HepG2 (cell line): ENCODE results near the gene SEPTIN2. TPM values are rescaled to one million over a fixed set of nuclear protein-coding genes. Genes with fewer than 3 reads are reported as not detected.

Source experiments
- CENPX ChIP-seq: sonication (generic); formaldehyde crosslinking; IDR thresholded peaks from 2 replicates; pipeline ENCODE4 v1.9.0; 2021; ENCODE audit warnings: mild to moderate bottlenecking, missing genetic modification reagents, moderate library complexity
- ETV6 ChIP-seq: sonication (generic); formaldehyde crosslinking; conservative IDR thresholded peaks from 2 replicates; pipeline ENCODE4 v1.4.0; 2020; ENCODE audit warnings: missing genetic modification reagents
- HOXA9 ChIP-seq: sonication (generic); formaldehyde crosslinking; IDR thresholded peaks from 2 replicates; pipeline ENCODE4 v1.8.1; 2022; ENCODE audit warnings: missing genetic modification reagents, mild to moderate bottlenecking, moderate library complexity, borderline replicate concordance
- ISL2 ChIP-seq: sonication (generic); formaldehyde crosslinking; IDR thresholded peaks from 2 replicates; pipeline ENCODE4 v1.5.0; 2020; ENCODE audit warnings: missing genetic modification reagents
- MED13 ChIP-seq: sonication (generic); formaldehyde crosslinking; IDR thresholded peaks from 2 replicates; pipeline ENCODE4 v1.5.0; 2020; ENCODE audit warnings: missing genetic modification reagents
- MTA3 ChIP-seq: sonication (generic); formaldehyde crosslinking; IDR thresholded peaks from 2 replicates; pipeline ENCODE4 v1.4.0; 2020; ENCODE audit warnings: missing genetic modification reagents
- NFE2L2 ChIP-seq: fragments of 150-350 bp; IDR thresholded peaks from 2 replicates; pipeline ENCODE4 v1.6.1; 2014; ENCODE audit warnings: low read length
- PCBP1 ChIP-seq: fragments of 200-400 bp; formaldehyde crosslinking; IDR thresholded peaks from 2 replicates; pipeline ENCODE4 v1.6.1; 2017; ENCODE audit warnings: mild to moderate bottlenecking, low read depth, low read length, borderline replicate concordance
- RAD21 ChIP-seq: fragments of 450-650 bp; formaldehyde crosslinking; IDR thresholded peaks from 2 replicates; pipeline ENCODE4 v1.5.0; 2020; ENCODE audit warnings: mild to moderate bottlenecking
- RXRA ChIP-seq: sonication (generic); formaldehyde crosslinking; IDR thresholded peaks from 2 replicates; pipeline ENCODE4 v1.5.1; 2020; ENCODE audit warnings: missing genetic modification reagents
- TEAD2 ChIP-seq: sonication (generic); formaldehyde crosslinking; IDR thresholded peaks from 2 replicates; pipeline ENCODE4 v1.9.0; 2021; ENCODE audit warnings: missing genetic modification reagents
- ZMYM4 ChIP-seq: sonication (generic); formaldehyde crosslinking; IDR thresholded peaks from 2 replicates; pipeline ENCODE4 v1.8.1; 2023; ENCODE audit warnings: mild to moderate bottlenecking, missing genetic modification reagents
- ZNF224 ChIP-seq: sonication (generic); formaldehyde crosslinking; IDR thresholded peaks from 2 replicates; pipeline ENCODE4 v1.5.0; 2020; ENCODE audit warnings: mild to moderate bottlenecking, missing genetic modification reagents
- ZNF30 ChIP-seq: sonication (generic); formaldehyde crosslinking; IDR thresholded peaks from 2 replicates; pipeline ENCODE4 v1.5.0; 2020; ENCODE audit warnings: mild to moderate bottlenecking, missing genetic modification reagents
- ZNF333 ChIP-seq: sonication (generic); formaldehyde crosslinking; IDR thresholded peaks from 2 replicates; pipeline ENCODE4 v1.4.0; 2020; ENCODE audit warnings: mild to moderate bottlenecking, missing genetic modification reagents, borderline replicate concordance
- ZNF337 ChIP-seq: sonication (generic); formaldehyde crosslinking; IDR thresholded peaks from 2 replicates; pipeline ENCODE4 v1.5.1; 2020; ENCODE audit warnings: missing genetic modification reagents, low read depth, mild to moderate bottlenecking, borderline replicate concordance
- ZNF549 ChIP-seq: sonication (generic); formaldehyde crosslinking; IDR thresholded peaks from 2 replicates; pipeline ENCODE4 v1.5.0; 2020; ENCODE audit warnings: missing genetic modification reagents
- ZNF550 ChIP-seq: sonication (generic); formaldehyde crosslinking; IDR thresholded peaks from 2 replicates; pipeline ENCODE4 v1.4.0; 2020; ENCODE audit warnings: mild to moderate bottlenecking, missing genetic modification reagents, borderline replicate concordance
- ZNF773 ChIP-seq: sonication (generic); formaldehyde crosslinking; IDR thresholded peaks from 2 replicates; pipeline ENCODE4 v1.4.0; 2020; ENCODE audit warnings: missing genetic modification reagents, borderline replicate concordance
- ZNF839 ChIP-seq: sonication (generic); formaldehyde crosslinking; IDR thresholded peaks from 2 replicates; pipeline ENCODE4 v1.4.0; 2020; ENCODE audit warnings: missing genetic modification reagents, mild to moderate bottlenecking, borderline replicate concordance
- polyA plus RNA-seq, 8 experiments: library from polyadenylated mRNA; depleted of rRNA in 3 of 8; stranded (reverse) in 7 of 8; unstranded in 1 of 8; fragments of >200 nt; fragmentation: Illumina TruSeq in 4 of 8; extraction: Trizol in 4 of 8; gene quantifications; 2 replicates each; pipeline versions ENCODE4 v1.2.1 to v1.2.3, GENCODE V29; 2011 to 2016; ENCODE audit warnings: low read depth in 4 of 8, missing spikeins in 1 of 8, mixed read lengths in 1 of 8; ENCODE audit not compliant: insufficient read depth in 1 of 8
- total RNA-seq, 5 experiments: library from RNA; depleted of rRNA; stranded (reverse); fragments of >200 nt; fragmentation: Illumina TruSeq; extraction: Trizol; gene quantifications; 2 replicates each; pipeline ENCODE4 v1.2.3, GENCODE V29; 2016; ENCODE audit warnings: low read depth in 1 of 5
- TF ChIP-seq, protein P1 (sequence below): sonication (generic); formaldehyde crosslinking; IDR thresholded peaks from 2 replicates; pipeline ENCODE4 v1.4.0; 2020; ENCODE audit warnings: missing genetic modification reagents, borderline replicate concordance
- TF ChIP-seq, protein P2 (sequence below): sonication (generic); formaldehyde crosslinking; IDR thresholded peaks from 2 replicates; pipeline ENCODE4 v1.5.0; 2020; ENCODE audit warnings: missing genetic modification reagents, mild to moderate bottlenecking, borderline replicate concordance
- TF ChIP-seq, protein P3 (sequence below): sonication (generic); formaldehyde crosslinking; IDR thresholded peaks from 2 replicates; pipeline ENCODE4 v1.4.0; 2020; ENCODE audit warnings: missing genetic modification reagents, mild to moderate bottlenecking, borderline replicate concordance

The SEPTIN2 gene
- total and polyA plus RNA-seq, 2 of the 13 experiments (the other 11 are each of a cell fraction or from before 2014, with no cell fraction given) = 493 to 733 TPM

DNA sequence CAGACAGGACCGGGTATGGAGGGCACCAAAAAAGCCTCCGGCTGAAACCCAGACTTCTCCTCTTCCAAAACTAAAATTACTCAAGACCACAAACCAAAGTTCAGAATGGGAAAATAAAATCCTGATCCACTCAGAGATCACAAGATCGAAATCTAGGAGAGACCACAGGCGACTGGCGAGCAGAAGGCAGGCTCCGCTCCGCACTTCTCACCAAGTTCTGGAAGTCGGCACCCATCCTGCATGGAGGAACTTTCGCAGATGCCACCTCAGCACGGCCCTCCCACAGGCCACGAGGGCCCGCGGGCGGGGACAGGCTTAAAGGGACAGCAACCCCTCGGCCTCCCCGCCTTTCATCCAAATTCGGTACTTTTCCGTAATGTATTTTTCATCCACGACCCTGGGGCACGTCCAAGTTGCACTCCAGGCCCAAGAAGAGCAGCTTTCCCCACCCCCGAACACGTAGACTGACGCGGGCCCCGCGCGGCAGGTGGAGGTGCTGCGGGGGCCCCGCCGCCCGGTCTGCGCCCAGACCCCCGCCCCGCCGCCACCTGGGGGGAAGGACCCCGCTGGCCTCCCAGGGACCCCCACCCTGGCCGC is 43.9 kb upstream of the SEPTIN2 start (continued):
- TF ChIP-seq, protein P1, sequence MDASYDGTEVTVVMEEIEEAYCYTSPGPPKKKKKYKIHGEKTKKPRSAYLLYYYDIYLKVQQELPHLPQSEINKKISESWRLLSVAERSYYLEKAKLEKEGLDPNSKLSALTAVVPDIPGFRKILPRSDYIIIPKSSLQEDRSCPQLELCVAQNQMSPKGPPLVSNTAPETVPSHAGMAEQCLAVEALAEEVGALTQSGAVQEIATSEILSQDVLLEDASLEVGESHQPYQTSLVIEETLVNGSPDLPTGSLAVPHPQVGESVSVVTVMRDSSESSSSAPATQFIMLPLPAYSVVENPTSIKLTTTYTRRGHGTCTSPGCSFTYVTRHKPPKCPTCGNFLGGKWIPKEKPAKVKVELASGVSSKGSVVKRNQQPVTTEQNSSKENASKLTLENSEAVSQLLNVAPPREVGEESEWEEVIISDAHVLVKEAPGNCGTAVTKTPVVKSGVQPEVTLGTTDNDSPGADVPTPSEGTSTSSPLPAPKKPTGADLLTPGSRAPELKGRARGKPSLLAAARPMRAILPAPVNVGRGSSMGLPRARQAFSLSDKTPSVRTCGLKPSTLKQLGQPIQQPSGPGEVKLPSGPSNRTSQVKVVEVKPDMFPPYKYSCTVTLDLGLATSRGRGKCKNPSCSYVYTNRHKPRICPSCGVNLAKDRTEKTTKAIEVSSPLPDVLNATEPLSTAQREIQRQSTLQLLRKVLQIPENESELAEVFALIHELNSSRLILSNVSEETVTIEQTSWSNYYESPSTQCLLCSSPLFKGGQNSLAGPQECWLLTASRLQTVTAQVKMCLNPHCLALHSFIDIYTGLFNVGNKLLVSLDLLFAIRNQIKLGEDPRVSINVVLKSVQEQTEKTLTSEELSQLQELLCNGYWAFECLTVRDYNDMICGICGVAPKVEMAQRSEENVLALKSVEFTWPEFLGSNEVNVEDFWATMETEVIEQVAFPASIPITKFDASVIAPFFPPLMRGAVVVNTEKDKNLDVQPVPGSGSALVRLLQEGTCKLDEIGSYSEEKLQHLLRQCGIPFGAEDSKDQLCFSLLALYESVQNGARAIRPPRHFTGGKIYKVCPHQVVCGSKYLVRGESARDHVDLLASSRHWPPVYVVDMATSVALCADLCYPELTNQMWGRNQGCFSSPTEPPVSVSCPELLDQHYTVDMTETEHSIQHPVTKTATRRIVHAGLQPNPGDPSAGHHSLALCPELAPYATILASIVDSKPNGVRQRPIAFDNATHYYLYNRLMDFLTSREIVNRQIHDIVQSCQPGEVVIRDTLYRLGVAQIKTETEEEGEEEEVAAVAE = no peak
- TF ChIP-seq ZNF224 (0 out of 2 replicates have a peak, but pooled peaks have one; percentile 31), MED13 (CRISPR knock-in tag) (no peak), MTA3 (CRISPR knock-in tag) (no peak), ZNF773 (CRISPR knock-in tag) (no peak), CENPX (CRISPR knock-in tag) (no peak), ZNF839 (CRISPR knock-in tag) (no peak), ZNF337 (CRISPR knock-in tag) (no peak), ZMYM4 (CRISPR knock-in tag) (peak; percentile 18; the same call in 1 of the 2 replicates), ISL2 (CRISPR knock-in tag) (peak; percentile 40; the same call in 1 of the 2 replicates), NFE2L2 (no peak), HOXA9 (CRISPR knock-in tag) (no peak), ZNF549 (CRISPR knock-in tag) (no peak), ZNF30 (no peak), ETV6 (CRISPR knock-in tag) (no peak), RXRA (CRISPR knock-in tag) (peak; percentile 49; the same call in 1 of the 2 replicates), TEAD2 (CRISPR knock-in tag) (no peak), RAD21 (CRISPR knock-in tag) (no peak), ZNF550 (CRISPR knock-in tag) (no peak), PCBP1 (no peak), ZNF333 (CRISPR knock-in tag) (0 out of 2 replicates have a peak, but pooled peaks have one; percentile 75)
- TF ChIP-seq, protein P2, sequence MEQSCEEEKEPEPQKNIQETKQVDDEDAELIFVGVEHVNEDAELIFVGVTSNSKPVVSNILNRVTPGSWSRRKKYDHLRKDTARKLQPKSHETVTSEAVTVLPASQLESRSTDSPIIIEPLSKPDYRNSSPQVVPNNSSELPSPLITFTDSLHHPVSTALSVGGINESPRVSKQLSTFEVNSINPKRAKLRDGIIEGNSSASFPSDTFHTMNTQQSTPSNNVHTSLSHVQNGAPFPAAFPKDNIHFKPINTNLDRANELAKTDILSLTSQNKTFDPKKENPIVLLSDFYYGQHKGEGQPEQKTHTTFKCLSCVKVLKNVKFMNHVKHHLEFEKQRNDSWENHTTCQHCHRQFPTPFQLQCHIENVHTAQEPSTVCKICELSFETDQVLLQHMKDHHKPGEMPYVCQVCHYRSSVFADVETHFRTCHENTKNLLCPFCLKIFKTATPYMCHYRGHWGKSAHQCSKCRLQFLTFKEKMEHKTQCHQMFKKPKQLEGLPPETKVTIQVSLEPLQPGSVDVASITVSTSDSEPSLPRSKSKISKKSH (CRISPR knock-in tag) = peak; percentile 38; the same call in 1 of the 2 replicates
- TF ChIP-seq, protein P3, sequence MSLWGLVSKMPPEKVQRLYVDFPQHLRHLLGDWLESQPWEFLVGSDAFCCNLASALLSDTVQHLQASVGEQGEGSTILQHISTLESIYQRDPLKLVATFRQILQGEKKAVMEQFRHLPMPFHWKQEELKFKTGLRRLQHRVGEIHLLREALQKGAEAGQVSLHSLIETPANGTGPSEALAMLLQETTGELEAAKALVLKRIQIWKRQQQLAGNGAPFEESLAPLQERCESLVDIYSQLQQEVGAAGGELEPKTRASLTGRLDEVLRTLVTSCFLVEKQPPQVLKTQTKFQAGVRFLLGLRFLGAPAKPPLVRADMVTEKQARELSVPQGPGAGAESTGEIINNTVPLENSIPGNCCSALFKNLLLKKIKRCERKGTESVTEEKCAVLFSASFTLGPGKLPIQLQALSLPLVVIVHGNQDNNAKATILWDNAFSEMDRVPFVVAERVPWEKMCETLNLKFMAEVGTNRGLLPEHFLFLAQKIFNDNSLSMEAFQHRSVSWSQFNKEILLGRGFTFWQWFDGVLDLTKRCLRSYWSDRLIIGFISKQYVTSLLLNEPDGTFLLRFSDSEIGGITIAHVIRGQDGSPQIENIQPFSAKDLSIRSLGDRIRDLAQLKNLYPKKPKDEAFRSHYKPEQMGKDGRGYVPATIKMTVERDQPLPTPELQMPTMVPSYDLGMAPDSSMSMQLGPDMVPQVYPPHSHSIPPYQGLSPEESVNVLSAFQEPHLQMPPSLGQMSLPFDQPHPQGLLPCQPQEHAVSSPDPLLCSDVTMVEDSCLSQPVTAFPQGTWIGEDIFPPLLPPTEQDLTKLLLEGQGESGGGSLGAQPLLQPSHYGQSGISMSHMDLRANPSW = no peak
